GM12864 (cell line): Measurements from ENCODE around the gene NUAK1.

Experiments
- DNase-seq: peaks from one replicate; pipeline ENCODE4 v3.0.0-alpha.2; 2011; ENCODE audit warnings: low read depth
- H3K4me3 ChIP-seq: 2 replicates; pipeline ENCODE4 v1.5.1; 2011; ENCODE audit warnings: mild to moderate bottlenecking, low read depth, low read length, control low read depth
- CTCF ChIP-seq: IDR thresholded peaks from 2 replicates; pipeline ENCODE4 v1.5.1; 2011; ENCODE audit warnings: low read depth, mild to moderate bottlenecking, moderate library complexity, low read length, control low read depth, inconsistent platforms; ENCODE audit errors: missing control alignments

Gene NUAK1

GRCh38 chr12:106115440-106115839 is 23.3 kb downstream of the NUAK1 start:
- TF ChIP-seq CTCF: no peak
- DNase-seq: no peak
- H3K4me3 ChIP-seq: no peak overlapping the region

GRCh38 chr12:106114447-106115068 is 24.2 kb downstream of the NUAK1 start:
- H3K4me3 ChIP-seq: no peak overlapping the region
- no peak for DNase-seq
- TF ChIP-seq CTCF: no peak

GRCh38 chr12:106113824-106114446 is 24.8 kb downstream of the NUAK1 start:
- no peak overlapping the region for H3K4me3 ChIP-seq
- no peak for DNase-seq
- no peak for TF ChIP-seq CTCF

GRCh38 chr12:106113446-106113823 is 25.3 kb downstream of the NUAK1 start:
- no peak overlapping the region for H3K4me3 ChIP-seq
- no peak for DNase-seq
- no peak for TF ChIP-seq CTCF

GRCh38 chr12:106113042-106113441 is 25.7 kb downstream of the NUAK1 start:
- DNase-seq: no peak
- no peak overlapping the region for H3K4me3 ChIP-seq
- no peak for TF ChIP-seq CTCF

- no peak for TF ChIP-seq CTCF
- DNase-seq: no peak
- no peak overlapping the region for H3K4me3 ChIP-seq
Measured at GRCh38 chr12:106112145-106112821, 26.5 kb downstream of the NUAK1 start.
